DND-41 (cell line): Measurements from ENCODE around the gene KCNMA1.

Experiments
- ATAC-seq: fragments of 200-7000 bp; cut with Tn5 transposase; 3 replicates; pipeline ENCODE4 v1.9.1; 2021; ENCODE audit warnings: low read depth; ENCODE audit not compliant: insufficient read depth
- DNase-seq: peaks from one replicate; pipeline ENCODE4 v3.0.0-alpha.2; 2020
- H2AFZ ChIP-seq: 2 replicates; pipeline ENCODE4 v1.6.0; 2012; ENCODE audit warnings: low read depth, low read length
- H3K27ac ChIP-seq: 2 replicates; pipeline ENCODE4 v1.5.1; 2012; ENCODE audit warnings: low read length, inconsistent platforms
- H3K27me3 ChIP-seq: fragments of 200-600 bp; sonication (generic); 2 replicates; pipeline ENCODE4 v1.6.0; 2012; ENCODE audit warnings: low read length, mild to moderate bottlenecking, inconsistent platforms; ENCODE audit not compliant: insufficient read depth, poor library complexity
- H3K36me3 ChIP-seq: 2 replicates; pipeline ENCODE4 v1.5.1; 2012; ENCODE audit warnings: low read length, inconsistent platforms; ENCODE audit not compliant: insufficient read depth
- H3K4me1 ChIP-seq: 2 replicates; pipeline ENCODE4 v1.5.1; 2012; ENCODE audit warnings: mild to moderate bottlenecking, low read length; ENCODE audit not compliant: insufficient read depth
- H3K4me2 ChIP-seq: 2 replicates; pipeline ENCODE4 v1.6.0; 2012; ENCODE audit warnings: mild to moderate bottlenecking, moderate library complexity, low read length, inconsistent platforms; ENCODE audit not compliant: insufficient read depth
- H3K4me3 ChIP-seq, 2 experiments: fragments of 200-600 bp in 1 of 2; shearing (Covaris generic) in 1 of 2; 2 replicates each; pipeline ENCODE4 v1.5.1; 2012 to 2016; ENCODE audit warnings: inconsistent platforms in 2 of 2, low read length in 2 of 2, mild to moderate bottlenecking in 2 of 2, low read depth in 1 of 2, moderate library complexity in 1 of 2
- H3K79me2 ChIP-seq: 2 replicates; pipeline ENCODE4 v1.6.0; 2012; ENCODE audit warnings: low read length, inconsistent platforms; ENCODE audit not compliant: insufficient read depth
- H3K9ac ChIP-seq: 2 replicates; pipeline ENCODE4 v1.6.0; 2012; ENCODE audit warnings: low read depth, mild to moderate bottlenecking, inconsistent platforms, low read length, moderate library complexity
- H3K9me3 ChIP-seq: 2 replicates; pipeline ENCODE4 v1.5.1; 2012; ENCODE audit warnings: low read length, moderate library complexity, mild to moderate bottlenecking, inconsistent platforms; ENCODE audit not compliant: insufficient read depth, severe bottlenecking
- H4K20me1 ChIP-seq: 2 replicates; pipeline ENCODE4 v1.6.0; 2012; ENCODE audit warnings: low read length; ENCODE audit not compliant: insufficient read depth
- CTCF ChIP-seq: IDR thresholded peaks from 2 replicates; pipeline ENCODE4 v1.5.1; 2012; ENCODE audit warnings: borderline replicate concordance, low read length, moderate library complexity, mild to moderate bottlenecking; ENCODE audit not compliant: poor library complexity, severe bottlenecking; ENCODE audit errors: extremely low read depth
- EZH2 ChIP-seq: IDR thresholded peaks from 3 replicates; pipeline ENCODE4 v1.6.1; 2012; ENCODE audit warnings: borderline replicate concordance, low read depth, mild to moderate bottlenecking, moderate library complexity, low read length, inconsistent platforms; ENCODE audit not compliant: severe bottlenecking

Gene KCNMA1

GRCh38 chr10:77667426-77668324, 30.1 kb upstream of the KCNMA1 start:
- Histone ChIP-seq H3K36me3 (no peaks in the 10 kb centered on the region), H3K27me3 (peaks cover 3% of the 10 kb centered on the region), H3K9ac (no peak overlapping the region), H2AFZ (no peak overlapping the region), H3K79me2 (no peaks in the 10 kb centered on the region), H3K4me2 (no peak overlapping the region), H3K4me1 (no peaks in the 10 kb centered on the region), H3K27ac (no peak overlapping the region), H4K20me1 (no peaks in the 10 kb centered on the region), H3K9me3 (no peaks in the 10 kb centered on the region), H3K4me3 (no peak overlapping the region)
- ATAC-seq (no peak), DNase-seq (no peak)
- no peak for TF ChIP-seq CTCF
- no peak for TF ChIP-seq EZH2

GRCh38 chr10:77666821-77667220, 29.2 kb upstream of the KCNMA1 start:
- H3K79me2 ChIP-seq = no peaks in the 10 kb centered on the region
- H3K4me2 ChIP-seq = no peak overlapping the region

GRCh38 chr10:77664696-77665095, 27.1 kb upstream of the KCNMA1 start:
- no peak overlapping the region for H3K4me3 ChIP-seq
- no peak overlapping the region for H3K4me2 ChIP-seq
- no peak for ATAC-seq
- H3K4me1 ChIP-seq = no peaks in the 10 kb centered on the region
- no peaks in the 10 kb centered on the region for H3K27me3 ChIP-seq
- H3K27ac ChIP-seq = no peak overlapping the region
- H2AFZ ChIP-seq = no peak overlapping the region
- no peaks in the 10 kb centered on the region for H3K9me3 ChIP-seq
- no peak overlapping the region for H3K9ac ChIP-seq
- no peaks in the 10 kb centered on the region for H3K79me2 ChIP-seq
- no peak for DNase-seq
- TF ChIP-seq EZH2 = no peak
- no peak for TF ChIP-seq CTCF
- no peaks in the 10 kb centered on the region for H4K20me1 ChIP-seq
- no peaks in the 10 kb centered on the region for H3K36me3 ChIP-seq

More at GRCh38 chr10:77666821-77667220, 29.2 kb upstream of the KCNMA1 start:
- Histone ChIP-seq H3K9me3 (no peaks in the 10 kb centered on the region), H3K4me3 (no peak overlapping the region), H3K4me1 (no peaks in the 10 kb centered on the region), H3K36me3 (no peaks in the 10 kb centered on the region), H3K27me3 (peaks cover 3% of the 10 kb centered on the region), H3K27ac (no peak overlapping the region), H4K20me1 (no peaks in the 10 kb centered on the region), H3K9ac (no peak overlapping the region), H2AFZ (no peak overlapping the region)
- TF ChIP-seq EZH2 (no peak), CTCF (no peak)
- DNase-seq (no peak), ATAC-seq (no peak)
